H1 (cell line): ENCODE results near the gene DCTN2. TPM values are rescaled to one million over a fixed set of nuclear protein-coding genes. Genes with fewer than 3 reads are reported as not detected.

Experiments
- BRCA1 ChIP-seq: IDR thresholded peaks from 2 replicates; pipeline ENCODE4 v1.6.1; 2012; ENCODE audit warnings: low read depth, low read length, improper control_type of control experiment
- CTCF ChIP-seq, 3 experiments: IDR thresholded peaks; 1 replicate in 2 of 3; 2 replicates in 1 of 3; pipeline versions ENCODE4 v1.5.1 to v1.6.1; 2011; ENCODE audit warnings: low read length in 3 of 3, mild to moderate bottlenecking in 3 of 3, inconsistent platforms in 2 of 3, low read depth in 1 of 3, moderate library complexity in 1 of 3; ENCODE audit not compliant: insufficient read depth in 1 of 3; ENCODE audit errors: control extremely low read depth in 1 of 3
- EGR1 ChIP-seq: IDR thresholded peaks from 2 replicates; pipeline ENCODE4 v1.6.1; 2011; ENCODE audit warnings: low read depth, low read length, borderline replicate concordance
- KDM4A ChIP-seq: IDR thresholded peaks from one replicate; pipeline ENCODE4 v1.7.1; 2012; ENCODE audit warnings: low read depth, mild to moderate bottlenecking, moderate library complexity, low read length, inconsistent platforms; ENCODE audit not compliant: severe bottlenecking
- NRF1 ChIP-seq: IDR thresholded peaks from 2 replicates; pipeline ENCODE4 v1.6.1; 2011; ENCODE audit warnings: mild to moderate bottlenecking, low read depth, low read length, improper control_type of control experiment
- POLR2A ChIP-seq, 2 experiments: IDR thresholded peaks; 1 replicate in 1 of 2; 2 replicates in 1 of 2; pipeline ENCODE4 v1.6.1; 2011; ENCODE audit warnings: low read depth in 2 of 2, low read length in 2 of 2, mild to moderate bottlenecking in 2 of 2; ENCODE audit errors: control extremely low read depth in 1 of 2
- RNF2 ChIP-seq: fragments of 200-900, 300-1000 bp; sonication (generic); IDR thresholded peaks from 2 replicates; pipeline ENCODE4 v1.7.1; 2016; ENCODE audit warnings: borderline replicate concordance, low read depth, mild to moderate bottlenecking, antibody characterized with exemption, low read length; ENCODE audit not compliant: poor library complexity, severe bottlenecking; ENCODE audit errors: missing control alignments
- SAP30 ChIP-seq: fragments of 300-600 bp; sonication (generic); IDR thresholded peaks from 2 replicates; pipeline ENCODE4 v1.7.1; 2012; ENCODE audit warnings: low read length, moderate library complexity, mild to moderate bottlenecking, inconsistent platforms; ENCODE audit not compliant: insufficient read depth, insufficient replicate concordance
- SIX5 ChIP-seq: IDR thresholded peaks from 2 replicates; pipeline ENCODE4 v1.6.1; 2011; ENCODE audit warnings: mild to moderate bottlenecking, low read depth, low read length
- SP1 ChIP-seq: IDR thresholded peaks from 2 replicates; pipeline ENCODE4 v1.6.1; 2011; ENCODE audit warnings: low read depth, low read length
- SP4 ChIP-seq: IDR thresholded peaks from 2 replicates; pipeline ENCODE4 v1.6.1; 2012; ENCODE audit warnings: low read length, inconsistent platforms
- TAF1 ChIP-seq: IDR thresholded peaks from 2 replicates; pipeline ENCODE4 v1.6.1; 2011; ENCODE audit warnings: mild to moderate bottlenecking, low read depth, low read length
- TBP ChIP-seq: IDR thresholded peaks from 2 replicates; pipeline ENCODE4 v1.6.1; 2011; ENCODE audit warnings: low read depth, low read length, improper control_type of control experiment
- TEAD4 ChIP-seq: IDR thresholded peaks from 2 replicates; pipeline ENCODE4 v1.6.1; 2012; ENCODE audit warnings: low read depth, low read length, inconsistent platforms, mixed read lengths
- polyA plus RNA-seq, 7 experiments: library from polyadenylated mRNA; depleted of rRNA in 3 of 7; stranded (reverse) in 5 of 7; unstranded in 2 of 7; fragments of >200 nt in 5 of 7; fragments of 200-250 nt in 2 of 7; gene quantifications; 1 replicate in 5 of 7; 2 replicates in 1 of 7; 4 replicates in 1 of 7; pipeline versions ENCODE4 v1.2.1 to v1.2.3, GENCODE V29; 2011 to 2013; ENCODE audit warnings: missing spikeins in 2 of 7, mixed read lengths in 2 of 7
- total RNA-seq: library from RNA; stranded (reverse); fragmentation: NEBNext Ultra II Directional; extraction: Animal tissue kit (Norgen Biotek cat#: 25700); gene quantifications from 2 replicates; pipeline ENCODE4 v1.2.1, GENCODE V29; 2021

Gene DCTN2
- total and polyA plus RNA-seq, 2 of the 8 experiments (the other 6 are each of a cell fraction or from before 2014, with no cell fraction given) = 90.3 to 91.9 TPM

- TF ChIP-seq SIX5 (no peak), TAF1 (peak; percentile 64), NRF1 (no peak), SP4 (no peak), CTCF (IDR thresholded peaks at IDR 0.05; ENCODE audit: control extremely low read depth in 1 of 3, insufficient read depth in 1 of 3, low read depth in 1 of 3, low read length in 3 of 3) (peak in 1 of 3 experiments; percentile 23; a peak in 1 of 4 replicates), POLR2A (IDR thresholded peaks at IDR 0.05; ENCODE audit: control extremely low read depth in 1 of 2, low read depth in 2 of 2, low read length in 2 of 2) (no peak; a peak in 1 of 3 replicates), SAP30 (peak; percentile 43), EGR1 (no peak), BRCA1 (peak; percentile 95), TEAD4 (no peak), SP1 (no peak), KDM4A (peak; percentile 93), TBP (0 out of 2 replicates have a peak, but pooled peaks have one; percentile 33), RNF2 (no peak)
Measured at GRCh38 chr12:57546438-57547287, at the start of gene DCTN2 (continued).
